Measurements from ENCODE around the gene ACVR1. TPM values are rescaled to one million over a fixed set of nuclear protein-coding genes. Genes with fewer than 3 reads are reported as not detected.
"Not testable (repeated sequence)": the region's sequence is repeated elsewhere in the genome, so short reads cannot be mapped to it uniquely, and the experiment has no call there.

ACVR1 gene
- total RNA-seq, 1 donor from 2014 or later, result 29.9 TPM

DNA sequence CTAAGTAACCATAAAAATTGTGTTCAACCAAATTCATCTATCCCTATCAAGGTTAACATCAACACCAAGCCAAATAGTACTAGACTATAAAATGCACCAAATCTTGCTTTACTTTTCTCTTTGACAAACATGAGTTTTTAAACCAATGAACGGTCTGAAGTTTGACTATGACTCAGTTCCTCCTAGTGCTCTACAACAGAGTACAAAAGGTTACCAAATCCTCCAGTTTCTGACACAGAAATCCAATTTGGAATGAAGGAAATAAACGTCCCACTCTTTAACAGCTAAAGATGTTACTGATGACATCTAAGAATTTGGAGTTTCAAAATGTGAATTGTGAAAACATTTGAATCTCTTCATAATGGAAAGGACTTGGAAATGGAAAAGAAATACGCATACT is 11.8 kb upstream of the ACVR1 start:
- H3K4me1 Mint-ChIP-seq (ENCODE audit: unreplicated experiment), result peaks cover 3% of the 10 kb centered on the region
- H3K4me3 Mint-ChIP-seq (ENCODE audit: unreplicated experiment), result no peak overlapping the region
- no peak overlapping the region for H3K27ac Mint-ChIP-seq (ENCODE audit: unreplicated experiment)
- DNase-seq (ENCODE audit: low spot score), result no peak
- H3K27me3 Mint-ChIP-seq (ENCODE audit: unreplicated experiment), result peaks cover 1% of the 10 kb centered on the region
- no peak for TF ChIP-seq CTCF (IDR thresholded peaks at IDR 0.05; ENCODE audit: unreplicated experiment)
- H3K9me3 Mint-ChIP-seq (ENCODE audit: unreplicated experiment), result no peaks in the 10 kb centered on the region
- no peaks in the 10 kb centered on the region for H3K36me3 Mint-ChIP-seq (ENCODE audit: low read depth, unreplicated experiment)

- H3K4me1 Mint-ChIP-seq (ENCODE audit: unreplicated experiment), result not testable (repeated sequence)
Measured at GRCh38 chr2:157884533-157884932, 8.4 kb upstream of the ACVR1 start.

GRCh38 chr2:157880927-157881326 is 4.8 kb upstream of the ACVR1 start:
- Mint-ChIP-seq H3K27me3 (ENCODE audit: unreplicated experiment) (peaks cover 4% of the 10 kb centered on the region), H3K4me3 (ENCODE audit: unreplicated experiment) (no peak overlapping the region), H3K27ac (ENCODE audit: unreplicated experiment) (no peak overlapping the region), H3K4me1 (ENCODE audit: unreplicated experiment) (peaks cover 6% of the 10 kb centered on the region), H3K9me3 (ENCODE audit: unreplicated experiment) (no peaks in the 10 kb centered on the region), H3K36me3 (ENCODE audit: low read depth, unreplicated experiment) (no peaks in the 10 kb centered on the region)
- DNase-seq (ENCODE audit: low spot score), result no peak
- TF ChIP-seq CTCF (IDR thresholded peaks at IDR 0.05; ENCODE audit: unreplicated experiment), result no peak

More at GRCh38 chr2:157884533-157884932, 8.4 kb upstream of the ACVR1 start:
- not testable (repeated sequence) for H3K36me3 Mint-ChIP-seq (ENCODE audit: low read depth, unreplicated experiment); DNase-seq (ENCODE audit: low spot score); H3K27ac Mint-ChIP-seq (ENCODE audit: unreplicated experiment); H3K27me3 Mint-ChIP-seq (ENCODE audit: unreplicated experiment); H3K4me3 Mint-ChIP-seq (ENCODE audit: unreplicated experiment); H3K9me3 Mint-ChIP-seq (ENCODE audit: unreplicated experiment)

- Mint-ChIP-seq H3K4me1 (ENCODE audit: unreplicated experiment) (peaks cover 17% of the 10 kb centered on the region), H3K27ac (ENCODE audit: unreplicated experiment) (no peak overlapping the region), H3K4me3 (ENCODE audit: unreplicated experiment) (no peak overlapping the region)
Measured at GRCh38 chr2:157877761-157878400, 1.8 kb upstream of the ACVR1 start.

GRCh38 chr2:157876786-157877138 is 632 bp upstream of the ACVR1 start:
- no peak for DNase-seq (ENCODE audit: low spot score)
- Mint-ChIP-seq H3K4me1 (ENCODE audit: unreplicated experiment) (peaks cover 28% of the 10 kb centered on the region), H3K36me3 (ENCODE audit: low read depth, unreplicated experiment) (no peaks in the 10 kb centered on the region), H3K27me3 (ENCODE audit: unreplicated experiment) (peaks cover 9% of the 10 kb centered on the region), H3K27ac (ENCODE audit: unreplicated experiment) (peak overlapping the region; percentile 50), H3K9me3 (ENCODE audit: unreplicated experiment) (no peaks in the 10 kb centered on the region), H3K4me3 (ENCODE audit: unreplicated experiment) (peak overlapping the region; percentile 87)
- no peak for TF ChIP-seq CTCF (IDR thresholded peaks at IDR 0.05; ENCODE audit: unreplicated experiment)

More at GRCh38 chr2:157877761-157878400, 1.8 kb upstream of the ACVR1 start:
- H3K9me3 Mint-ChIP-seq (ENCODE audit: unreplicated experiment), result no peaks in the 10 kb centered on the region
- no peak for TF ChIP-seq CTCF (IDR thresholded peaks at IDR 0.05; ENCODE audit: unreplicated experiment)
- H3K27me3 Mint-ChIP-seq (ENCODE audit: unreplicated experiment), result peaks cover 9% of the 10 kb centered on the region
- no peak for DNase-seq (ENCODE audit: low spot score)
- H3K36me3 Mint-ChIP-seq (ENCODE audit: low read depth, unreplicated experiment), result no peaks in the 10 kb centered on the region
